Measurements from ENCODE around the gene GTF3C5.
"Not testable (repeated sequence)": the region's sequence is repeated elsewhere in the genome, so short reads cannot be mapped to it uniquely, and the experiment has no call there.

- TF ChIP-seq CTCF (conservative IDR thresholded peaks at IDR 0.05; ENCODE audit: low read length); EZH2phosphoT487 (IDR thresholded peaks at IDR 0.05; ENCODE audit: borderline replicate concordance): not testable (repeated sequence)
Measured at GRCh38 chr9:133068431-133068830, 37.6 kb downstream of the GTF3C5 start.

All from Loucy (cell line).